GM18526 (cell line): ENCODE results near the gene NBAS.

Experiments
- POLR2A ChIP-seq: IDR thresholded peaks from 3 replicates; pipeline ENCODE4 v1.6.1; 2011; ENCODE audit not compliant: insufficient read length; ENCODE audit errors: extremely low read depth

The NBAS gene

GRCh38 chr2:15389326-15389700, 171.8 kb downstream of the NBAS start:
- no peak for TF ChIP-seq POLR2A

GRCh38 chr2:15388406-15389325, 172.5 kb downstream of the NBAS start:
- no peak for TF ChIP-seq POLR2A

- no peak for TF ChIP-seq POLR2A
Observed at GRCh38 chr2:15385184-15385583, 175.9 kb downstream of the NBAS start.

- TF ChIP-seq POLR2A: no peak
Observed at GRCh38 chr2:15383695-15384350, 177.3 kb downstream of the NBAS start.

- TF ChIP-seq POLR2A: no peak
Observed at GRCh38 chr2:15378148-15378908, 182.8 kb downstream of the NBAS start.

GRCh38 chr2:15377202-15377601, 183.9 kb downstream of the NBAS start:
- no peak for TF ChIP-seq POLR2A

- TF ChIP-seq POLR2A: no peak
Observed at GRCh38 chr2:15372019-15372418, 189.1 kb downstream of the NBAS start.

GRCh38 chr2:15369129-15369528, 192.0 kb downstream of the NBAS start:
- TF ChIP-seq POLR2A: no peak

- no peak for TF ChIP-seq POLR2A
Observed at GRCh38 chr2:15367715-15368114, 193.4 kb downstream of the NBAS start.

GRCh38 chr2:15367205-15367604, 193.9 kb downstream of the NBAS start:
- TF ChIP-seq POLR2A: no peak

GRCh38 chr2:15365411-15365810, 195.7 kb downstream of the NBAS start:
- no peak for TF ChIP-seq POLR2A

GRCh38 chr2:15364561-15364960, 196.6 kb downstream of the NBAS start:
- no peak for TF ChIP-seq POLR2A

GRCh38 chr2:15363734-15364133, 197.4 kb downstream of the NBAS start:
- no peak for TF ChIP-seq POLR2A

- TF ChIP-seq POLR2A: no peak
Observed at GRCh38 chr2:15363142-15363541, 198.0 kb downstream of the NBAS start.

GRCh38 chr2:15359716-15360531, 201.2 kb downstream of the NBAS start:
- TF ChIP-seq POLR2A: no peak
